NCI-H1105 treated with DMSO at 0.1 percent for 48 hours (cell line): Measurements from ENCODE around the gene GABBR1.

Experiments
- DNase-seq: peaks from one replicate; lab custom pipeline; 2025; lab: John Stamatoyannopoulos, UW

The GABBR1 gene

GRCh38 chr6:29620630-29621029 is 12.4 kb downstream of the GABBR1 start:
- peak; percentile 4 for DNase-seq

GRCh38 chr6:29619578-29620160 is 13.3 kb downstream of the GABBR1 start:
- DNase-seq: no peak

- no peak for DNase-seq
Measured at GRCh38 chr6:29617782-29618554, 15.0 kb downstream of the GABBR1 start.

GRCh38 chr6:29611426-29611825 is 21.6 kb downstream of the GABBR1 start:
- no peak for DNase-seq

- no peak for DNase-seq
Measured at GRCh38 chr6:29610540-29610939, 22.4 kb downstream of the GABBR1 start.

- DNase-seq: no peak
Measured at GRCh38 chr6:29608131-29608530, 24.9 kb downstream of the GABBR1 start.

GRCh38 chr6:29603930-29604329 is 29.1 kb downstream of the GABBR1 start:
- DNase-seq: peak; percentile 16

GRCh38 chr6:29603456-29603855 is 29.5 kb downstream of the GABBR1 start:
- DNase-seq: no peak

- peak; percentile 74 for DNase-seq
Measured at GRCh38 chr6:29602564-29603361, 30.2 kb downstream of the GABBR1 start.

- DNase-seq: no peak
Measured at GRCh38 chr6:29598172-29598747, 34.7 kb downstream of the GABBR1 start.

GRCh38 chr6:29597184-29597583 is 35.8 kb downstream of the GABBR1 start:
- DNase-seq: peak; percentile 3

- no peak for DNase-seq
Measured at GRCh38 chr6:29596381-29596900, 36.5 kb downstream of the GABBR1 start.

- no peak for DNase-seq
Measured at GRCh38 chr6:29593199-29593855, 39.7 kb downstream of the GABBR1 start.

GRCh38 chr6:29591677-29592076 is 41.3 kb downstream of the GABBR1 start:
- DNase-seq: no peak

- DNase-seq: no peak
Measured at GRCh38 chr6:29590218-29590808, 42.7 kb downstream of the GABBR1 start.

- DNase-seq: peak; percentile 48
Measured at GRCh38 chr6:29589423-29590048, 43.4 kb downstream of the GABBR1 start.

- DNase-seq: no peak
Measured at GRCh38 chr6:29584821-29585220, 48.2 kb downstream of the GABBR1 start, which contains the start of gene OR2H2. Gene OR2H2 (plus strand): TSS chr6:29585121. CDS start chr6:29587945, 2,824 bp downstream.

- no peak for DNase-seq
Measured at GRCh38 chr6:29577544-29577943, 55.4 kb downstream of the GABBR1 start.

GRCh38 chr6:29576056-29576455 is 56.9 kb downstream of the GABBR1 start:
- no peak for DNase-seq

- no peak for DNase-seq
Measured at GRCh38 chr6:29567991-29568390, 65.0 kb downstream of the GABBR1 start.

- DNase-seq: no peak
Measured at GRCh38 chr6:29567541-29567940, 65.4 kb downstream of the GABBR1 start.
